Measurements from ENCODE around the gene EBF4.

EBF4 gene, protein sequence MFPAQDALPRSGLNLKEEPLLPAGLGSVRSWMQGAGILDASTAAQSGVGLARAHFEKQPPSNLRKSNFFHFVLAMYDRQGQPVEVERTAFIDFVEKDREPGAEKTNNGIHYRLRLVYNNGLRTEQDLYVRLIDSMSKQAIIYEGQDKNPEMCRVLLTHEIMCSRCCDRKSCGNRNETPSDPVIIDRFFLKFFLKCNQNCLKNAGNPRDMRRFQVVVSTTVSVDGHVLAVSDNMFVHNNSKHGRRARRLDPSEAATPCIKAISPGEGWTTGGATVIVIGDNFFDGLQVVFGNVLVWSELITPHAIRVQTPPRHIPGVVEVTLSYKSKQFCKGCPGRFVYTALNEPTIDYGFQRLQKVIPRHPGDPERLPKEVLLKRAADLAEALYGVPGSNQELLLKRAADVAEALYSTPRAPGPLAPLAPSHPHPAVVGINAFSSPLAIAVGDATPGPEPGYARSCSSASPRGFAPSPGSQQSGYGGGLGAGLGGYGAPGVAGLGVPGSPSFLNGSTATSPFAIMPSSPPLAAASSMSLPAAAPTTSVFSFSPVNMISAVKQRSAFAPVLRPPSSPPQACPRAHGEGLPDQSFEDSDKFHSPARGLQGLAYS

DNA sequence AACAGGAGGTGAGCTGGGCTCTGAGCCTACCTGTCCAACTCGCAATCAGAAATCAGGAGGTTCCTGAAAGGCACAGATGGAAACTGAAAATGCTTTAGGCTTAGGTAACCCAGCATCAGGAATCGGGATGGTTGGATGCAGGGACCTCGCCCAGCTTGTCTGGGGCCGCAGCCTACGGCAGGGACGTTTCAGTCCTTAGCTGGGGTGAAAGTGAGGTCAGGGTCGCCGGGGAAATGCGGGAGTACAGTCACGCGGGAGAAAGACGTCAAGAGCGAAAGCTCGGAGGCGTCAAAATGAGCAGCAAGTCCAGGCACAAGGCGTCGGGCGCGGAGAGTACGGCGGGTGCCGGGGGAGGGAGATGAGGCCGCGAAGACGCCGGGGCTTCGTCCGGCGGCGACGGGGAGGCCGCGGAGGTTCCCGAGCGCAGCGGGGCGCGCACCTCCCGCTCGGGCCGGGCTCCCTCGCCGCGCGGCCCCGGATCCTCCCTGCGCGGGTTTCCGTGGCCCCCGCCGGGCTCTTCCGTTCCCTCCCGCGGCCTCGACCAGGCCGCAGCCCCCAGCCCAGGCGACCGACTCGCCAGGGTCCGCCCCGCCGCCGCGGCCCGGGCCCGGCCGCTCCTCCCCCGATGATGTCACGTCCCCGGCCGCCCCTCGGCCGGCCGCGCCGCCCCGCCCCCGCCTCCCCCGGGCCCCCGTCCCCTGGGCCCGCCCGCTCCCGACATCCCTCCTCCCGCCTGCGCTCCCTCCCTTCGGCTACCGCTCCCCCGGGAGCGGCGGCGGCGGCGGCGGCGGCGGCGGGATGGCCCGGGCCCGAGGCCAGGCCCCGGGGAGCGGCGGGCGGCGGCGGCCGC is at the start of gene EBF4:
Gene EBF4 (plus strand): TSS at position 745 of the 850 bp plus-strand sequence. CDS start 866 bp downstream, outside the sequence.
- DNase-seq = no peak

- no peak for DNase-seq
Observed at GRCh38 chr20:2643708-2644107, 48.9 kb upstream of the EBF4 start.

DNA sequence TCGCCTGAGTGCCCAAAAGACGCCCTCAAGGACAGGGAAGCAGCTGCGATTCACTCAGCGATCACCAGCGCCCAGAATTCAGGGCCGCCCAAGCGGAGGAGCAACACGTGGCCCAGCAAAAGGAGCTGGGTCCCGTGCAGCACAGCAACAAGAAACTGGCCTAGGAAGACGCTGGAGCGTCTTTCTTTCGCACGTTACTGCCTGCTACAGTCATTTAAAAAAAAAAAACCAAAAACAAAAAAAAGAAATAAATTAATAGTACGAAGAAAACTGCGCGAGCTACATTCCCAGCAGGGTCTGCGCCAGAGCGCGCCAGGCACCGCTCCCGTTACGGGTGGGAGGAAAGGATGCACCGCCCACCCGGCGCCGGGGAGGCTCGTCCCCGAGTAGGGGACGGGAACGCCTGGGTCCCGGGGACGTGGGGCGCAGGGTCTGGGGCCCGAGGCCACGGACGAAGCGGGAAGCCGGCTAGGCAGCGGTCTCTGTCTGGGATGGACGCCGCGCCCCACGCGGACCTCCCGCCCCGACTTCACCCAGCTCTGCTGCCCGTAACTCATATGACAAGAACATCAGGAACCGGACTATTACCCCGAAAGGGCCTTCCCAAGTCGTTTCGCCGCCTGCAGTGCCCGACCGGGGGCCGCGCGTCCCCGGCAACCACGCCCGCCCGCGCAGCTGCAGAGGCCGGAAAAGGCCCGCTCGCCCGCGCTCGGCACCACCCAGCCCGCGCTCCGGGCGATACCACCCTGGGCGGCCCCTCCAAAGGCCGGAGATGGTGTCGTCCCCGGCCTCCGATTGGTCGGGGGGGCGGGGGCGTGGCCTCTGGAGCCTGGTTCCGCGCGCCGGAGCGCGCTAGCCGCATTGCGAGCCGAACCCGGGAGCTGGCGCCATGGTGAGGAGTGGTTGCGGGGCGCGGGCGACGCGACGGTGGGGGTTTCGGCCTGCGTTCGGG is 40.5 kb upstream of the EBF4 start, which contains the start of gene NOP56:
Gene NOP56 (plus strand): TSS at position 861 of the 952 bp plus-strand sequence. CDS start 29 bp downstream, at position 890.
- peak; percentile 96 for DNase-seq

- peak; percentile 82 for DNase-seq
Observed at GRCh38 chr20:2652724-2653555, 39.6 kb upstream of the EBF4 start.

- DNase-seq = peak; percentile 17
Observed at GRCh38 chr20:2653556-2654383, 38.8 kb upstream of the EBF4 start.

DNA sequence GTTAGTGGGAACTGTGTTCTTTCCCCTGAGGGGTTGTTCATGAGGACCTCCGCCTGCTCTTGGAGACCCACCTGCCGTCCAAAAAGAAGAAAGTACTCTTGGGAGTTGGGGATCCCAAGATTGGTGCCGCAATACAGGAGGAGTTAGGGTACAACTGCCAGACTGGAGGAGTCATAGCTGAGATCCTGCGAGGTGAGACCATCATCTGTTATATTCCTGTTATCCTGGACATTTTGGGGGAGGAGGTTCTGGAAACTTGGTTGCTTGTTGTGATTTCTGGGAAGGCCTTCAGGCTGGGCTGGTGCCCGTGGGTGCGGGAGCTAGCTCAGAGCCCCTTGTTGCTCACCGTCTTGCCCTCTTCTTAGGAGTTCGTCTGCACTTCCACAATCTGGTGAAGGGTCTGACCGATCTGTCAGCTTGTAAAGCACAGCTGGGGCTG is 38.2 kb upstream of the EBF4 start:
- no peak for DNase-seq

GRCh38 chr20:2654831-2655230 is 37.7 kb upstream of the EBF4 start:
- no peak for DNase-seq

GRCh38 chr20:2655331-2656116 is 37.1 kb upstream of the EBF4 start:
- DNase-seq = no peak

DNA sequence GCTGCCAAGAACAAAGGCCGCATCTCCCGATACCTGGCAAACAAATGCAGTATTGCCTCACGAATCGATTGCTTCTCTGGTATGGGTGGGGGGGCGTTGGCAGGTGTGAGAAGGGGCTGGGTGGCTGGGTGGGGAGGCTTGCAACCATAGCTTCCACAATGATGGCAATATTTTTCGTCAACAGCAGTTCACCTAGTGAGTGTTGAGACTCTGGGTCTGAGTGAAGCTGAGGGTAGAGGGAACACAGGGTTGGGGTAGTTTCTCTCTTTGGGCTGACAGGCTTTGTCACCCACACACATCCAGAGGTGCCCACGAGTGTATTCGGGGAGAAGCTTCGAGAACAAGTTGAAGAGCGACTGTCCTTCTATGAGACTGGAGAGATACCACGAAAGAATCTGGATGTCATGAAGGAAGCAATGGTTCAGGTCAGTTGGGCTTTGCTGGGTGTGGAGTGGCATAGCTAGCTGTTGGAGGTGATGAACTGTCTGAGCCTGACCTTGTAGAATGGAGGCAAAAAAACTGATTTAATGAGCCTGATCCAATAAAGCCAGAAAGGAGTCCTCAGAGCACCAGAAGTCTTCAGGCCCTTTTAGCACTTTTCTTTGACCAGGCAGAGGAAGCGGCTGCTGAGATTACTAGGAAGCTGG is 36.0 kb upstream of the EBF4 start:
- DNase-seq = no peak

DNA sequence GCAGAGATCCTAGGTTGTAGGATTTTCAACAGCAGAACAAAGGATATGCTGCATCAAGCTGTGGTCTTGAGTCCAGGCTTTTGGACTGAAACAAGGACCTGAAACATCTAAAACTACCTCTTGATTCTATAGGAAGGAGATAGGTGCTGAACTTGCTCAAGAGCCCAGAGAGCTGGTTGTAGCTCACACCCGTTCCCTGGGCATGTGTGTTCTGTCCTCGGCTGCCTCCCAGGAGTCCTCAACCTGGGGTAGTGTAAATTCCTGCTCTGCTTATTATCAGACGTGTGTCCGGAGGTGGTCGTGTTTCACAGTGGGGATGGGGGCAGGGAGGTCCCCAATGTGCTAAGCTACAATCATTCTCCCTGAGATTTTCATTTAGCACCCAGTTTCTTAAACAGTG is 35.3 kb upstream of the EBF4 start:
- DNase-seq = no peak

DNA sequence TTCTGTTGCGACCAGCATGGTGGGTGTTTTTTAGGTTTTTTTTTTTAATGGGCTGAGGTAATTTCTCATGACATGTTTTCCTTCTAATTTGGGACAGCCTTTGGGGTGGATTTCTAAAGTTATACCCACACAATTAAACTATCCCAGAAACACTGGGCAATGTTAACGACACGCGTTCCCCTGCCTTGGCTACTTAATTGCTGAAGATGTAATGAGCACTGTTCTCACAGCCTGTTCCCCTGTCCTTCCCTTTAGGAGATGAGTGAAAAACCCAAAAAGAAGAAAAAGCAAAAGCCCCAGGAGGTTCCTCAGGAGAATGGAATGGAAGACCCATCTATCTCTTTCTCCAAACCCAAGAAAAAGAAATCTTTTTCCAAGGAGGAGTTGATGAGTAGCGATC is 34.9 kb upstream of the EBF4 start:
- no peak for DNase-seq

GRCh38 chr20:2658414-2659354 is 33.9 kb upstream of the EBF4 start:
- no peak for DNase-seq

DNA sequence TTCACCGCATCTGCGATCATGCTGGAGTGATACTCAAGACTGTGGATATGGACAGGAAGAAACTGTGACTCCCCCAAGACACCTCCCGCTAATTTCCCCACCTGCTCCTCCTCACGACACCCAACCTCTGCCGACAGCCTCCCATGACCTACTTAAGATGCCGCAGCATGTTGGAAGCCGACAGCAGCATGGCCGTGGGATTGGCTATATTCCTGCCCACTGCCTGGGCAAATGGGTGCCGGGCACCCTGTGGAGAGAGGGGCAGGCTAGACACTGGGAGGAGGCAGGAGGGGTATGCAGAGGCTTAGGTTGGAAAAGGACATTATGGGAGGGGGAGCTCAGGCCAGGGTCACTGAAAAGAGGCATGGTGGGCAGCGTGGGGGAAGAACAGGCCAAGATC is 33.0 kb upstream of the EBF4 start:
- DNase-seq = no peak

- DNase-seq = no peak
Observed at GRCh38 chr20:2663364-2663886, 29.2 kb upstream of the EBF4 start.

- DNase-seq = peak; percentile 97
Observed at GRCh38 chr20:2663887-2664719, 28.5 kb upstream of the EBF4 start, which contains the start of gene IDH3B. Gene IDH3B (minus strand): TSS chr20:2664216. CDS start chr20:2664188, 28 bp downstream.

- peak; percentile 50 for DNase-seq
Observed at GRCh38 chr20:2671977-2672376, 20.6 kb upstream of the EBF4 start.
